H9 (cell line): ENCODE data around the gene NPIPA5. TPM values are rescaled to one million over a fixed set of nuclear protein-coding genes. Genes with fewer than 3 reads are reported as not detected.
A peak's percentile ranks its signal among the peaks of the same experiment; 100 is the strongest.
"Not testable (repeated sequence)": the region's sequence is repeated elsewhere in the genome, so short reads cannot be mapped to it uniquely, and the experiment has no call there.

Experiments
- DNase-seq: peaks from one replicate; pipeline ENCODE4 v3.0.0-alpha.2; 2017
- H2AFZ ChIP-seq: one replicate; pipeline ENCODE4 v1.6.1; 2013; ENCODE audit warnings: mild to moderate bottlenecking, low read length, control low read depth, moderate library complexity
- H2AK5ac ChIP-seq: 2 replicates; pipeline ENCODE4 v1.6.1; 2013; ENCODE audit warnings: low read length, control low read depth, mixed read lengths; ENCODE audit not compliant: insufficient read length
- H2BK120ac ChIP-seq: one replicate; pipeline ENCODE4 v1.6.1; 2013; ENCODE audit warnings: low read depth, mild to moderate bottlenecking, low read length, control low read depth, inconsistent platforms; ENCODE audit not compliant: poor library complexity, severe bottlenecking
- H2BK12ac ChIP-seq: 2 replicates; pipeline ENCODE4 v1.6.1; 2013; ENCODE audit warnings: low read length, control low read depth, mixed read lengths, low read depth; ENCODE audit not compliant: insufficient read length
- H2BK15ac ChIP-seq: 2 replicates; pipeline ENCODE4 v1.6.1; 2013; ENCODE audit warnings: low read depth, low read length, control low read depth
- H2BK20ac ChIP-seq: one replicate; pipeline ENCODE4 v1.6.1; 2013; ENCODE audit warnings: low read depth, mild to moderate bottlenecking, low read length, control low read depth, inconsistent platforms; ENCODE audit not compliant: poor library complexity, severe bottlenecking
- H2BK5ac ChIP-seq: 2 replicates; pipeline ENCODE4 v1.6.1; 2013; ENCODE audit warnings: low read length, control low read depth, mixed read lengths; ENCODE audit not compliant: insufficient read length
- H3K14ac ChIP-seq: 2 replicates; pipeline ENCODE4 v1.6.1; 2013; ENCODE audit warnings: low read length, control low read depth; ENCODE audit not compliant: insufficient read depth
- H3K18ac ChIP-seq: 2 replicates; pipeline ENCODE4 v1.6.1; 2013; ENCODE audit warnings: low read depth, mild to moderate bottlenecking, mixed read lengths, low read length, control low read depth; ENCODE audit not compliant: insufficient read length
- H3K23ac ChIP-seq: 2 replicates; pipeline ENCODE4 v1.6.1; 2013; ENCODE audit warnings: low read length, control low read depth, mixed read lengths, low read depth; ENCODE audit not compliant: insufficient read length
- H3K23me2 ChIP-seq: 2 replicates; pipeline ENCODE4 v1.6.1; 2013; ENCODE audit warnings: low read depth, mild to moderate bottlenecking, mixed read lengths, low read length, control low read depth; ENCODE audit not compliant: insufficient read length, poor library complexity, severe bottlenecking
- H3K27ac ChIP-seq: 2 replicates; pipeline ENCODE4 v1.5.1; 2013; ENCODE audit warnings: low read length, control low read depth, mixed read lengths, low read depth; ENCODE audit not compliant: insufficient read length
- H3K27me3 ChIP-seq: 2 replicates; pipeline ENCODE4 v1.6.1; 2013; ENCODE audit warnings: low read length, control low read depth, inconsistent platforms; ENCODE audit not compliant: insufficient read depth
- H3K4ac ChIP-seq: 2 replicates; pipeline ENCODE4 v1.6.1; 2013; ENCODE audit warnings: low read depth, mild to moderate bottlenecking, control low read depth, inconsistent platforms, low read length, moderate library complexity
- H3K4me1 ChIP-seq: 2 replicates; pipeline ENCODE4 v1.6.1; 2013; ENCODE audit warnings: low read length, control low read depth, inconsistent platforms; ENCODE audit not compliant: insufficient read depth
- H3K4me2 ChIP-seq: 2 replicates; pipeline ENCODE4 v1.6.1; 2013; ENCODE audit warnings: low read length, control low read depth, mixed read lengths; ENCODE audit not compliant: insufficient read length, insufficient read depth
- H3K56ac ChIP-seq: 2 replicates; pipeline ENCODE4 v1.6.1; 2013; ENCODE audit warnings: low read depth, mild to moderate bottlenecking, mixed read lengths, low read length, control low read depth; ENCODE audit not compliant: insufficient read length
- H3K79me1 ChIP-seq: 2 replicates; pipeline ENCODE4 v1.6.1; 2013; ENCODE audit warnings: low read depth, mild to moderate bottlenecking, moderate library complexity, low read length, control low read depth, inconsistent platforms; ENCODE audit not compliant: insufficient read depth, poor library complexity, severe bottlenecking
- H3K79me2 ChIP-seq: 2 replicates; pipeline ENCODE4 v1.6.1; 2013; ENCODE audit warnings: low read length, control low read depth, inconsistent platforms; ENCODE audit not compliant: insufficient read depth
- H3K9ac ChIP-seq: 2 replicates; pipeline ENCODE4 v1.6.1; 2013; ENCODE audit warnings: low read length, control low read depth, mixed read lengths; ENCODE audit not compliant: insufficient read length; ENCODE audit errors: extremely low read depth
- H3K9me3 ChIP-seq: one replicate; pipeline ENCODE4 v1.6.1; 2013; ENCODE audit warnings: low read depth, low read length, inconsistent platforms; ENCODE audit not compliant: control insufficient read depth
- H3T11ph ChIP-seq: one replicate; pipeline ENCODE4 v1.6.1; 2013; ENCODE audit warnings: mild to moderate bottlenecking, low read length, control low read depth, inconsistent platforms
- H4K20me1 ChIP-seq: one replicate; pipeline ENCODE4 v1.6.1; 2013; ENCODE audit not compliant: control insufficient read depth, insufficient read length, insufficient read depth
- H4K5ac ChIP-seq: 2 replicates; pipeline ENCODE4 v1.6.1; 2013; ENCODE audit warnings: low read depth, mild to moderate bottlenecking, mixed read lengths, low read length, control low read depth; ENCODE audit not compliant: insufficient read length
- H4K8ac ChIP-seq: replicated peaks from 2 replicates; pipeline ENCODE4 v1.6.1; 2013; ENCODE audit warnings: low read length, control low read depth, mixed read lengths, low read depth; ENCODE audit not compliant: insufficient read length
- H4K91ac ChIP-seq: 2 replicates; pipeline ENCODE4 v1.6.1; 2013; ENCODE audit warnings: low read depth, mild to moderate bottlenecking, moderate library complexity, mixed read lengths, low read length, control low read depth; ENCODE audit not compliant: insufficient read length
- H3K27ac Mint-ChIP-seq, 3 experiments: 2 replicates in 2 of 3; 3 replicates in 1 of 3; pipeline ENCODE4 v1.8.0; 2020 to 2021; ENCODE audit warnings: mixed read lengths in 3 of 3, mild to moderate bottlenecking in 1 of 3, moderate library complexity in 1 of 3
- H3K27me3 Mint-ChIP-seq: 2 replicates; pipeline ENCODE4 v1.8.0; 2021; ENCODE audit warnings: low read depth, mild to moderate bottlenecking, moderate library complexity, mixed read lengths
- H3K36me3 Mint-ChIP-seq, 3 experiments: 2 replicates in 2 of 3; 3 replicates in 1 of 3; pipeline ENCODE4 v1.8.0; 2020 to 2021; ENCODE audit warnings: low read depth in 3 of 3, mixed read lengths in 3 of 3; ENCODE audit not compliant: insufficient read depth in 1 of 3
- H3K4me1 Mint-ChIP-seq, 2 experiments: 2 replicates each; pipeline ENCODE4 v1.8.0; 2020; ENCODE audit warnings: mixed read lengths in 2 of 2
- H3K4me3 Mint-ChIP-seq, 2 experiments: 2 replicates in 1 of 2; 3 replicates in 1 of 2; pipeline ENCODE4 v1.8.0; 2020 to 2021; ENCODE audit warnings: mild to moderate bottlenecking in 2 of 2, mixed read lengths in 2 of 2, moderate library complexity in 1 of 2
- H3K9me3 Mint-ChIP-seq, 2 experiments: 2 replicates in 1 of 2; 3 replicates in 1 of 2; pipeline ENCODE4 v1.8.0; 2020; ENCODE audit warnings: mild to moderate bottlenecking in 2 of 2, mixed read lengths in 2 of 2, moderate library complexity in 1 of 2
- WGBS: extraction: QIAGEN DNeasy Blood & Tissue Kit; methylation state at CpG from one replicate; pipeline ENCODE4 v1.1.7; 2013; ENCODE audit warnings: missing lambda C conversion rate, low lambda C conversion rate, mixed read lengths; ENCODE audit not compliant: insufficient read length; ENCODE audit errors: extremely low coverage; 5-methylcytosine and 5-hydroxymethylcytosine counted together
- long read RNA-seq: library from polyadenylated mRNA; unstranded; transcript quantifications from one replicate; pipeline ENCODE4 v2.0.0, GENCODE V29; 2020
- total RNA-seq: library from RNA; stranded (reverse); gene quantifications from 2 replicates; pipeline ENCODE4 v1.2.1, GENCODE V29; 2021

The NPIPA5 gene
- total RNA-seq: 4.8 and 5.2 TPM in 2 replicates
- long read RNA-seq, partial matches to known transcripts: 0 of 4 reads
- long read RNA-seq, other reads (novel, unspliced or antisense): 4 of 4 reads

GRCh38 chr16:15378194-15378593, at the start of gene NPIPA5:
Gene NPIPA5, minus strand, starts transcription at chr16:15378294. Its CDS starts 0 bp downstream, at chr16:15378294.
- WGBS: no CpG with 5 or more reads among the region's 4 CpGs
- not testable (repeated sequence) for H3T11ph ChIP-seq, H3K4ac ChIP-seq, H4K91ac ChIP-seq, H2BK20ac ChIP-seq, H4K5ac ChIP-seq, H3K56ac ChIP-seq, H2BK5ac ChIP-seq, H4K20me1 ChIP-seq, H2BK12ac ChIP-seq, H3K23me2 ChIP-seq, H3K4me1 Mint-ChIP-seq, H3K27ac ChIP-seq, H3K9ac ChIP-seq, H3K36me3 Mint-ChIP-seq, H3K9me3 ChIP-seq, DNase-seq, H3K4me2 ChIP-seq, H3K79me1 ChIP-seq, H2AK5ac ChIP-seq, H4K8ac ChIP-seq, H2BK15ac ChIP-seq, H3K79me2 ChIP-seq, H3K27me3 Mint-ChIP-seq, H3K9me3 Mint-ChIP-seq, H3K18ac ChIP-seq, H2BK120ac ChIP-seq, H2AFZ ChIP-seq, H3K27me3 ChIP-seq, H3K14ac ChIP-seq, H3K4me1 ChIP-seq, H3K23ac ChIP-seq
- Mint-ChIP-seq H3K27ac (peak within 1 kb of the TSS in 2 of 3 experiments; percentile 61 to 96; a peak in 3 of 7 replicates), H3K4me3 (peak within 1 kb of the TSS; percentile 49 to 65; a peak in 3 of 5 replicates)
